B cell (primary cell): ENCODE results near the gene ADARB2.

Source experiments
- CTCF ChIP-seq: fragments of 200-600 bp; IDR thresholded peaks from one replicate; pipeline ENCODE4 v1.8.0; 2022; ENCODE audit warnings: antibody characterized with exemption, mild to moderate bottlenecking
- EZH2 ChIP-seq: IDR thresholded peaks from 2 replicates; pipeline ENCODE4 v1.6.1; 2012; ENCODE audit warnings: borderline replicate concordance, low read depth, mild to moderate bottlenecking, moderate library complexity, low read length; ENCODE audit not compliant: insufficient read depth, poor library complexity, severe bottlenecking

- TF ChIP-seq CTCF = no peak
- TF ChIP-seq EZH2 = no peak
These were observed 377.7 kb downstream of the ADARB2 start for GRCh38 chr10:1359626-1359955.
